GM23338 (cell line): ENCODE results near the gene EXD3. TPM values are rescaled to one million over a fixed set of nuclear protein-coding genes. Genes with fewer than 3 reads are reported as not detected.

Experiments used
- ATAC-seq: fragments of 200-7000 bp; cut with Tn5 transposase; 3 replicates; pipeline ENCODE4 v1.9.1; 2020
- DNase-seq: peaks from one replicate; pipeline ENCODE4 v3.0.0-alpha.2; 2015; ENCODE audit warnings: low spot score
- H2AFZ ChIP-seq: fragments of 200-600 bp; sonication (generic); 2 replicates; pipeline ENCODE4 v1.8.0; 2016; ENCODE audit warnings: antibody characterized with exemption, mild to moderate bottlenecking, moderate library complexity
- H3F3A ChIP-seq: fragments of 200-600 bp; sonication (generic); replicated peaks from 2 replicates; pipeline ENCODE4 v1.8.0; 2017; ENCODE audit warnings: antibody characterized with exemption, mixed run types, low read depth
- H3K27ac ChIP-seq: fragments of 200-600 bp; sonication (generic); 2 replicates; pipeline ENCODE4 v1.6.1; 2016; ENCODE audit warnings: low read depth
- H3K27me3 ChIP-seq: fragments of 200-600 bp; sonication (generic); 2 replicates; pipeline ENCODE4 v1.8.0; 2016; ENCODE audit warnings: mild to moderate bottlenecking, mixed run types, moderate library complexity; ENCODE audit not compliant: insufficient read depth
- H3K36me3 ChIP-seq: fragments of 200-600 bp; sonication (generic); 2 replicates; pipeline ENCODE4 v1.8.0; 2016; ENCODE audit warnings: mild to moderate bottlenecking; ENCODE audit not compliant: insufficient read depth
- H3K4me1 ChIP-seq: fragments of 200-600 bp; sonication (generic); 2 replicates; pipeline ENCODE4 v1.8.0; 2016; ENCODE audit warnings: mild to moderate bottlenecking, moderate library complexity; ENCODE audit not compliant: insufficient read depth
- H3K4me2 ChIP-seq: fragments of 200-600 bp; sonication (generic); 2 replicates; pipeline ENCODE4 v1.7.1; 2017; ENCODE audit warnings: mixed run types
- H3K4me3 ChIP-seq: fragments of 200-600 bp; sonication (generic); 2 replicates; pipeline ENCODE4 v1.6.1; 2016; ENCODE audit warnings: mixed run types
- H3K79me2 ChIP-seq: fragments of 200-600 bp; sonication (generic); replicated peaks from 2 replicates; pipeline ENCODE4 v1.8.0; 2017; ENCODE audit warnings: mild to moderate bottlenecking; ENCODE audit not compliant: insufficient read depth
- H3K9me2 ChIP-seq: fragments of 200-600 bp; sonication (generic); 2 replicates; pipeline ENCODE4 v1.8.0; 2017; ENCODE audit not compliant: insufficient read depth
- H4K20me1 ChIP-seq: fragments of 200-600 bp; sonication (generic); replicated peaks from 2 replicates; pipeline ENCODE4 v1.8.0; 2017; ENCODE audit warnings: mild to moderate bottlenecking; ENCODE audit not compliant: insufficient read depth
- H3K27ac Mint-ChIP-seq: 2 replicates; pipeline ENCODE4 v1.8.0; 2020; ENCODE audit warnings: inconsistent platforms, mild to moderate bottlenecking, moderate library complexity, mixed read lengths
- H3K27me3 Mint-ChIP-seq: 3 replicates; pipeline ENCODE4 v1.8.0; 2022; ENCODE audit warnings: low read depth, mild to moderate bottlenecking, moderate library complexity, mixed read lengths, inconsistent platforms; ENCODE audit not compliant: insufficient read depth, poor library complexity
- H3K36me3 Mint-ChIP-seq: 3 replicates; pipeline ENCODE4 v1.8.0; 2021; ENCODE audit warnings: low read depth, mild to moderate bottlenecking, inconsistent platforms, moderate library complexity, mixed read lengths
- H3K4me1 Mint-ChIP-seq: 3 replicates; pipeline ENCODE4 v1.8.0; 2020; ENCODE audit warnings: mild to moderate bottlenecking, inconsistent platforms, mixed read lengths
- H3K4me3 Mint-ChIP-seq: 3 replicates; pipeline ENCODE4 v1.8.0; 2021; ENCODE audit warnings: moderate library complexity, mild to moderate bottlenecking, inconsistent platforms, mixed read lengths
- H3K9me3 Mint-ChIP-seq: 3 replicates; pipeline ENCODE4 v1.8.0; 2020; ENCODE audit warnings: moderate library complexity, mild to moderate bottlenecking, inconsistent platforms, mixed read lengths
- CREB1 ChIP-seq: fragments of 250-450 bp; sonication (Bioruptor Pico); IDR thresholded peaks from 2 replicates; pipeline ENCODE4 v1.5.0; 2020; ENCODE audit warnings: low read depth, mild to moderate bottlenecking, moderate library complexity
- EZH2phosphoT487 ChIP-seq: fragments of 200-600 bp; sonication (generic); IDR thresholded peaks from one replicate; pipeline ENCODE4 v1.8.1; 2018; ENCODE audit warnings: antibody characterized with exemption; ENCODE audit not compliant: unreplicated experiment
- NANOG ChIP-seq: IDR thresholded peaks from 2 replicates; pipeline ENCODE4 v1.6.1; 2016; ENCODE audit warnings: antibody characterized with exemption, borderline replicate concordance
- STAT1 ChIP-seq: IDR thresholded peaks from one replicate; pipeline ENCODE4 v1.6.1; 2016; ENCODE audit warnings: antibody characterized with exemption; ENCODE audit not compliant: unreplicated experiment
- polyA plus RNA-seq: library from polyadenylated mRNA; unstranded; fragments of >200 nt; fragmentation: Nextera tagmentation; extraction: Ambion mirVana; gene quantifications from 2 replicates; pipeline ENCODE4 v1.2.1, GENCODE V29; 2016
- total RNA-seq: library from RNA; depleted of rRNA; stranded (reverse); fragments of >200 nt; shearing (Covaris generic); gene quantifications from 2 replicates; pipeline ENCODE4 v1.2.3, GENCODE V29; 2014
- TF ChIP-seq, protein P1 (sequence below), 2 experiments: fragments of 200-600 bp in 1 of 2; sonication (generic) in 1 of 2; conservative IDR thresholded peaks; 2 replicates each; pipeline versions ENCODE4 v1.5.1 to v1.6.1; 2016 to 2017; ENCODE audit warnings: antibody characterized with exemption in 2 of 2, low read depth in 2 of 2, mild to moderate bottlenecking in 2 of 2, moderate library complexity in 1 of 2
- TF ChIP-seq, protein P2 (sequence below): IDR thresholded peaks from one replicate; pipeline ENCODE4 v1.6.1; 2018; ENCODE audit warnings: antibody characterized with exemption; ENCODE audit not compliant: unreplicated experiment

The EXD3 gene
- total and polyA plus RNA-seq, 2 experiments from 2014 or later, result 3.6 to 9.7 TPM

DNA sequence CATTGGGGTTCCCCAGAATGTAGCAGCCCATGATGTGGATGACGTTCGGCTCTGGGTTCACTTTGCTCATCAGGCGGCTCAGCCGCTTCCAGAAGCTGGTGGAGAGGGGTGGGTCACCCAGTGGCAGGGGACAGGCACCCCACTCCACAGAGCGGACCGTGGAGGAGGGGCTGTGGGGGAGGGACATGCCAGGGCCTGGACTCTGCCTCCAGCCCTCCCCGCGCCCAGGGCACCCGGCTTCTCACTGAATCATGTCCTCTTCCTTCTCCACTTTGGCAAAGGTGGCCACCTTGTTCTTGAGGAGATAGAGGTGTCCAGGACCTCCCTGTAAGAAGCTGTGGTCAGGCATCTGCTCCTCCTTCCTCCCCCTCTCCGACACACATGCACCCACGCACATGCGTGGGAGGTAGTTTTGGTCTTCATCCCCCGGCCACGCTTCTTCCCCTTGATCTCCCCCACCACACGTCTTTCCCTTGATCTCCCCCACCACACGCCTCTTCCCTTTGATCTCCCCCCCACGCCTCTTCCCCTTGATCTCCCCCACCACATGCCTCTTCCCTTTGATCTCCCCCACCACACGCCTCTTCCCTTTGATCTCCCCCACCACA is 27.1 kb upstream of the EXD3 start:
- peaks cover 3% of the 10 kb centered on the region; the same call in 1 of the 3 replicates for H3K36me3 Mint-ChIP-seq
- H3K27ac ChIP-seq, result no peak overlapping the region

More for the DNA sequence above, 27.1 kb upstream of the EXD3 start:
- H2AFZ ChIP-seq, result no peak overlapping the region
- H3K4me3 Mint-ChIP-seq, result no peak overlapping the region
- H3K27me3 Mint-ChIP-seq, result peaks cover 7% of the 10 kb centered on the region
- H3K4me2 ChIP-seq, result no peak overlapping the region
- H3K27ac Mint-ChIP-seq, result no peak overlapping the region
- DNase-seq, result no peak
- no peaks in the 10 kb centered on the region for H3K79me2 ChIP-seq
- 0 out of 2 replicates have a peak, but pooled peaks cover 3% of the 10 kb centered on the region for H3F3A ChIP-seq
- no peaks in the 10 kb centered on the region for H4K20me1 ChIP-seq
- H3K36me3 ChIP-seq, result peaks cover 6% of the 10 kb centered on the region; the same call in 1 of the 2 replicates
- no peaks in the 10 kb centered on the region for H3K9me3 Mint-ChIP-seq
- no peak overlapping the region for H3K4me3 ChIP-seq
- no peaks in the 10 kb centered on the region for H3K9me2 ChIP-seq
- H3K4me1 Mint-ChIP-seq, result peaks cover 9% of the 10 kb centered on the region
- TF ChIP-seq NANOG (no peak), STAT1 (no peak), CREB1 (CRISPR knock-in tag) (no peak), EZH2phosphoT487 (no peak)
- TF ChIP-seq, protein P1, sequence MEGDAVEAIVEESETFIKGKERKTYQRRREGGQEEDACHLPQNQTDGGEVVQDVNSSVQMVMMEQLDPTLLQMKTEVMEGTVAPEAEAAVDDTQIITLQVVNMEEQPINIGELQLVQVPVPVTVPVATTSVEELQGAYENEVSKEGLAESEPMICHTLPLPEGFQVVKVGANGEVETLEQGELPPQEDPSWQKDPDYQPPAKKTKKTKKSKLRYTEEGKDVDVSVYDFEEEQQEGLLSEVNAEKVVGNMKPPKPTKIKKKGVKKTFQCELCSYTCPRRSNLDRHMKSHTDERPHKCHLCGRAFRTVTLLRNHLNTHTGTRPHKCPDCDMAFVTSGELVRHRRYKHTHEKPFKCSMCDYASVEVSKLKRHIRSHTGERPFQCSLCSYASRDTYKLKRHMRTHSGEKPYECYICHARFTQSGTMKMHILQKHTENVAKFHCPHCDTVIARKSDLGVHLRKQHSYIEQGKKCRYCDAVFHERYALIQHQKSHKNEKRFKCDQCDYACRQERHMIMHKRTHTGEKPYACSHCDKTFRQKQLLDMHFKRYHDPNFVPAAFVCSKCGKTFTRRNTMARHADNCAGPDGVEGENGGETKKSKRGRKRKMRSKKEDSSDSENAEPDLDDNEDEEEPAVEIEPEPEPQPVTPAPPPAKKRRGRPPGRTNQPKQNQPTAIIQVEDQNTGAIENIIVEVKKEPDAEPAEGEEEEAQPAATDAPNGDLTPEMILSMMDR (conservative IDR thresholded peaks at IDR 0.05; ENCODE audit: low read depth in 2 of 2), result no peak
- TF ChIP-seq, protein P2, sequence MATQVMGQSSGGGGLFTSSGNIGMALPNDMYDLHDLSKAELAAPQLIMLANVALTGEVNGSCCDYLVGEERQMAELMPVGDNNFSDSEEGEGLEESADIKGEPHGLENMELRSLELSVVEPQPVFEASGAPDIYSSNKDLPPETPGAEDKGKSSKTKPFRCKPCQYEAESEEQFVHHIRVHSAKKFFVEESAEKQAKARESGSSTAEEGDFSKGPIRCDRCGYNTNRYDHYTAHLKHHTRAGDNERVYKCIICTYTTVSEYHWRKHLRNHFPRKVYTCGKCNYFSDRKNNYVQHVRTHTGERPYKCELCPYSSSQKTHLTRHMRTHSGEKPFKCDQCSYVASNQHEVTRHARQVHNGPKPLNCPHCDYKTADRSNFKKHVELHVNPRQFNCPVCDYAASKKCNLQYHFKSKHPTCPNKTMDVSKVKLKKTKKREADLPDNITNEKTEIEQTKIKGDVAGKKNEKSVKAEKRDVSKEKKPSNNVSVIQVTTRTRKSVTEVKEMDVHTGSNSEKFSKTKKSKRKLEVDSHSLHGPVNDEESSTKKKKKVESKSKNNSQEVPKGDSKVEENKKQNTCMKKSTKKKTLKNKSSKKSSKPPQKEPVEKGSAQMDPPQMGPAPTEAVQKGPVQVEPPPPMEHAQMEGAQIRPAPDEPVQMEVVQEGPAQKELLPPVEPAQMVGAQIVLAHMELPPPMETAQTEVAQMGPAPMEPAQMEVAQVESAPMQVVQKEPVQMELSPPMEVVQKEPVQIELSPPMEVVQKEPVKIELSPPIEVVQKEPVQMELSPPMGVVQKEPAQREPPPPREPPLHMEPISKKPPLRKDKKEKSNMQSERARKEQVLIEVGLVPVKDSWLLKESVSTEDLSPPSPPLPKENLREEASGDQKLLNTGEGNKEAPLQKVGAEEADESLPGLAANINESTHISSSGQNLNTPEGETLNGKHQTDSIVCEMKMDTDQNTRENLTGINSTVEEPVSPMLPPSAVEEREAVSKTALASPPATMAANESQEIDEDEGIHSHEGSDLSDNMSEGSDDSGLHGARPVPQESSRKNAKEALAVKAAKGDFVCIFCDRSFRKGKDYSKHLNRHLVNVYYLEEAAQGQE, result no peak
- no peaks in the 10 kb centered on the region for H3K27me3 ChIP-seq
- peaks cover 6% of the 10 kb centered on the region; the same call in 1 of the 2 replicates for H3K4me1 ChIP-seq
- no peak for ATAC-seq
